ENCODE measurements around the gene PIK3R6.
A peak's percentile ranks its signal among the peaks of the same experiment; 100 is the strongest.

Gene PIK3R6

GRCh38 chr17:8894673-8895578 is 27.5 kb upstream of the PIK3R6 start:
- in situ Hi-C loops (cut with HindIII; ENCODE audit: low sequenced_read_pairs) = no loop called here
- no peak overlapping the region for H3K4me3 ChIP-seq (ENCODE audit: low read depth, low read length)
- peak; percentile 69 for DNase-seq (ENCODE audit: low read depth, low spot score)
- TF ChIP-seq CTCF (IDR thresholded peaks at IDR 0.05; ENCODE audit: low read depth, low read length) = peak; percentile 82

GRCh38 chr17:8894202-8894671 is 26.8 kb upstream of the PIK3R6 start:
- in situ Hi-C loops (cut with HindIII; ENCODE audit: low sequenced_read_pairs) = no loop called here
- no peak overlapping the region for H3K4me3 ChIP-seq (ENCODE audit: low read depth, low read length)
- no peak for DNase-seq (ENCODE audit: low read depth, low spot score)
- TF ChIP-seq CTCF (IDR thresholded peaks at IDR 0.05; ENCODE audit: low read depth, low read length) = no peak

GRCh38 chr17:8893621-8894201 is 26.2 kb upstream of the PIK3R6 start:
- no peak for TF ChIP-seq CTCF (IDR thresholded peaks at IDR 0.05; ENCODE audit: low read depth, low read length)
- in situ Hi-C loops (cut with HindIII; ENCODE audit: low sequenced_read_pairs) = no loop called here
- H3K4me3 ChIP-seq (ENCODE audit: low read depth, low read length) = no peak overlapping the region
- DNase-seq (ENCODE audit: low read depth, low spot score) = no peak

DNA sequence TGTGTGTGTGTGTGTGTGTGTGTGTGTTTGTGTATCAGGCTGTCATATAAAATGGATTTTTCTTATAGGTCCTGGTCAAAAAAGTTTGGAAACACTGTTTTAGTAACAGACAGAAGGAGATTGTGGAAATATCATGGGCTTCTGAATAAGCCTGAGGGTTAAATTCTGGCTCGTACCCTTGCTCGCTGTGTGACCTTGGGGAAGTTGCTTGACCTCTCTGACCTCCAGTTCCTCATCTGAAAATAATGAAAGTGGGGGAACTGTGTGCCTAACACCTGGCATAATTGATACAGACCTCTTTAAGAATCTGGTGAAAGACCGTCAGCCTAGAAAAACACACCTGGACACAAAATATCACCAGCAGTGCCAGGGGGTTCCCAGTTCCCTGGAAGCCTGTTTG is 25.6 kb upstream of the PIK3R6 start:
- in situ Hi-C loops (cut with HindIII; ENCODE audit: low sequenced_read_pairs) = no loop called here
- DNase-seq (ENCODE audit: low read depth, low spot score) = no peak
- no peak overlapping the region for H3K4me3 ChIP-seq (ENCODE audit: low read depth, low read length)
- TF ChIP-seq CTCF (IDR thresholded peaks at IDR 0.05; ENCODE audit: low read depth, low read length) = no peak

DNA sequence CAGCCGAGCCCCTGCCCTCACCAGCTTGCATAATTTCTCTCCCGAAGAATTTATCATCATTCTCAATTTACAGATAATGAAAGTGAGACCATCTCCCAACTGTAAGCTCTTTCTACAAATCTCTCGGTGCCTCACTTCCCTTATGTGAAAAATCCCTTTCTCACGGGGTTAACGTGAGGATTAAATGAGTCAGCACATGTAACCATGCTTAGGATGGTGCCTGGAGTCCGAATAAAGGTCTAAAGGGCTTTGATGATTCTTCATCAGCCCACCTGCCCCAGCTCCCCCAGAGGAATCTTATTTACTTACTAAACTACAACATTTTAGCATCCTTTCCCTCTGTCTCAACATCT is 24.8 kb upstream of the PIK3R6 start:
- no peak overlapping the region for H3K4me3 ChIP-seq (ENCODE audit: low read depth, low read length)
- TF ChIP-seq CTCF (IDR thresholded peaks at IDR 0.05; ENCODE audit: low read depth, low read length) = no peak
- DNase-seq (ENCODE audit: low read depth, low spot score) = no peak
- in situ Hi-C loops (cut with HindIII; ENCODE audit: low sequenced_read_pairs) = no loop called here

DNA sequence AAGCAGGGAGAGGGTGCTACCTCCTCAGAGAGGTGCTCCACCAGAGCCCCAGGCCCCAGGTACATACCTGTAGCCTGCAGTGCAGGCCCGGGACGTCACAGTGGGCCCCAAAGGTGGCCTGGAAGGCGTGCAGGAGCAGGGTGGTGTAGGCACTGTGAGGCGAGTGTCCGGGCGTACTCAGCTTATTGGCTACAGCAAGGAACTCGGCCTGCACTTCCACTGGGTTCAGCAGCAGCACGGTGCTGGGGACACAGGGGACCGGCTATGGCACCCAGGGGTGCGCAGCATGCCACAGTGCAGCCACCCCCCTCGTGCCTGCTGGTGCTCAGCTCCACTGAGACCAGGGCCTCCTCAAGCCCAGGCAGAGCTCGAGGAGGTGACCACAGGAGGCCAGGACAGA is 23.2 kb upstream of the PIK3R6 start:
- no peak for TF ChIP-seq CTCF (IDR thresholded peaks at IDR 0.05; ENCODE audit: low read depth, low read length)
- in situ Hi-C loops (cut with HindIII; ENCODE audit: low sequenced_read_pairs) = no loop called here
- no peak for DNase-seq (ENCODE audit: low read depth, low spot score)
- no peak overlapping the region for H3K4me3 ChIP-seq (ENCODE audit: low read depth, low read length)

Measured in astrocyte of the spinal cord (primary cell).